Activated T-cell treated with anti-CD3 and anti-CD28 coated beads for 48 hours (primary cell): ENCODE data around the gene ATRAID.
"Not testable (repeated sequence)": the region's sequence is repeated elsewhere in the genome, so short reads cannot be mapped to it uniquely, and the experiment has no call there.

ENCODE experiments used
- DNase-seq: peaks from one replicate; pipeline ENCODE4 v3.0.0-alpha.2; 2020; ENCODE audit warnings: low read depth

Gene ATRAID, protein sequence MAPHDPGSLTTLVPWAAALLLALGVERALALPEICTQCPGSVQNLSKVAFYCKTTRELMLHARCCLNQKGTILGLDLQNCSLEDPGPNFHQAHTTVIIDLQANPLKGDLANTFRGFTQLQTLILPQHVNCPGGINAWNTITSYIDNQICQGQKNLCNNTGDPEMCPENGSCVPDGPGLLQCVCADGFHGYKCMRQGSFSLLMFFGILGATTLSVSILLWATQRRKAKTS

DNA sequence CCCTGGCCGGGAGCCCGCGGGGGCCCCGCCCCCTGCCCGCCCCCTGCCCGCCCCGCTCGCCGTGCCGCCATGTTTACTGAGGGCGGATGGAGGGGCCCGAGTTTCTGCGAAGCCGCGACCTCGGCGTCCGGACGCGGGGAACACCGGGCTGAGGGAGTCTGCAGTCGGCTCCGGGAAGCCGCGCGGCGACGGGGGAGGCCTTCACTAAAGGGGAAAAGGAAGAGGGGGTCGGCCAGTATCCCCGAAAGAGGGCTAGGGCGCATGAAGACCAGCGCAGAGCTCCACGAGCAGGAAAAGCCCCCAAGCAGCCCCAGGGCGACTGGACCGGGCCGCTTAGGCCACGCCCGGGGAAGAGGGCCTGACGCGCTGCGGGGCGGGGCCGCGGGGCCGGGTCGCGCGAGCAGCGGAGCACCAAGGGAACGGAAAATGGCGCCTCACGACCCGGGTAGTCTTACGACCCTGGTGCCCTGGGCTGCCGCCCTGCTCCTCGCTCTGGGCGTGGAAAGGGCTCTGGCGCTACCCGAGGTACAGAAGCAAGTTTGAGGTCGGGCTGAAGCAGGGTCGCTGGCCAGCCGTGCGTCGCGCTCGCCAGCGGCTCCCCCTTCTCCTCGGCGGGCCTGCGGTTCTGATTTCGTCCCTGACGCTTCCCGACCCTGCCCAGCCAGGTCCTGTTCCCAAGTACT lies at the start of gene ATRAID, which contains the start of gene SLC5A6:
TSS of gene ATRAID (plus strand) at position 99 of the 683 bp plus-strand sequence. CDS start at position 427, 328 bp downstream.
TSS of gene SLC5A6 (minus strand) at position 326 of the 683 bp plus-strand sequence. CDS start 4,618 bp downstream, outside the sequence.
- peak; percentile 88 for DNase-seq

DNA sequence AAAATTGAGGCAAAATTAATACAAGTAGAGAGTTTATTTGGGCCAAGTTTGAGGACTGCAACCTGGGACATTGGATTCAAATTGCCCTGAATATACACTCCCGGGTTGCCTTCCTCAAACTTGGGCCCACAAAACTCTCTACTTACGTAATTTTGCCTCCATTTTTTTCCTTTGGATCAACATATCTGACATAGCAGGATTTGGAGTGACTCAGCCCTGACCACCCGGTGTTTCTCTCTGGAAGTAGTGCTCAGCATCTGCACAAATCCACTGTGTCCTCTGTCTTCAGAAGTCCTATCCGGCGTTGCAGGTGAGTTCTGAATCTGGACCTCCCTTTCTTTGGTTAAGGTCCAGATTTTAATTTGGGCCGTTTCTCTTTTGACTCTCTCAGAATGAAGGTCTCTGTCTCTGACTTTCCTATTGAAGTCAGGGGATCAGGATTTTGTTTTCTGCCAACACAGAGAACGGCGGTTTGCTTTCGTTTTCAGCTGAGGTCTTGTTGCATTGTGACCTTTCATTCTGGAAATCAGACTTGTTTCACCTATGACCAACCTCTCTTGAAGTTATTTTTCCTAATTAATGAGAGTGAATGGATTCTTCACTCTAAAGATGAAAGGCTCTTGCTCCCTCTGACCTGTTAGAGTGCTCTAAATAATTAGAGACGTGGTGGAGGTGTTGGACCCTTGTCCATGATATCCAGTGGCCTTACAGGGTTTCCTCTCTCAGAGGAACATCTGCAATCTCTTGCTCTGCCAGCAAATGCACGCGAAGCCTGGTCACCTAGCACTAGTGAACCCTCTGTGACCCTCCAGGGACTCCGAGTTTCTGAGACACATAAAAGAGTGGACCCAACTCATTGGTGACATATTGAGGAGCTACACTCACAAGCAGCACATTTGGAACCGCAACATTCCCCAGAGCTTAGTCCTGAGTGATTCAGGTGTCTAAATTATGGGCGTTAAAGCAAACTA lies 49.4 kb upstream of the ATRAID start:
- no peak for DNase-seq

DNA sequence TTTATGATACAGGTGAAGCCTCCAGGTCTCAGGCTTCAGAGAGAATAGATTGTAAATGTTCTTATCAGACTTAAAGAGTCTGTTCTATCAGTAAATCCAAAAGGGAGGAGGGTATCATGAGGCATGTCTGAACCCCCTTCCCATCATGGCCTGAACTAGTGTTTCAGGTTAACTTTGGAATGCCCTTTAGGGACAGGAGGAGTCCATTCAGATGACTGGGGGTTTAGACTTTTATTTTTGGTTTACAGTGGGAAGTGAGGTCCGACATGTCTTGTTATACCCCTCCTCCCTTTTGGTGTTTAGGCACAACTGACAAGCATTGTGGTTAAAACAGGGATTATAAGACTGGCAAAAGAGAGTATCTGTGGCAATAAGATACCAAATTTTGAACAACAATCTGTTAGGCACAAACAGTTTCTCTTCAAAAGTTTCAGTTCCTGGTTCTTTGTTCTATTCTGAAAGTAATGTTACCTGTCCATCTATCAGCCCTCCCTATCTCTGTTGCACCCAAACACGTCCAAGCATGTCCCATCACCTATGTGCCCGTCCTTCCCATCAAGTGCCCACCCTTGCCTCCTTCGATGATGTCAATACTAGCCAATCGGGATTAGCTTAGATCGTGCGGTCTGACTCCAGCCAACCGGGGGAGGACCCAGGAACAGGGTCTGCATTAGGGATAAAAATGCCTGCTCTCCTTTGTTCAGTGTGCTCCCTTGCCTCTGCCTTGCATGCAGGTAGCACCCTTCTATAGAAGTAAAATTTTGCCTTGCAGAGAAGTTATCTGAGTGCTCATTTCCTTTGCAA lies 46.7 kb upstream of the ATRAID start:
- DNase-seq: no peak

DNA sequence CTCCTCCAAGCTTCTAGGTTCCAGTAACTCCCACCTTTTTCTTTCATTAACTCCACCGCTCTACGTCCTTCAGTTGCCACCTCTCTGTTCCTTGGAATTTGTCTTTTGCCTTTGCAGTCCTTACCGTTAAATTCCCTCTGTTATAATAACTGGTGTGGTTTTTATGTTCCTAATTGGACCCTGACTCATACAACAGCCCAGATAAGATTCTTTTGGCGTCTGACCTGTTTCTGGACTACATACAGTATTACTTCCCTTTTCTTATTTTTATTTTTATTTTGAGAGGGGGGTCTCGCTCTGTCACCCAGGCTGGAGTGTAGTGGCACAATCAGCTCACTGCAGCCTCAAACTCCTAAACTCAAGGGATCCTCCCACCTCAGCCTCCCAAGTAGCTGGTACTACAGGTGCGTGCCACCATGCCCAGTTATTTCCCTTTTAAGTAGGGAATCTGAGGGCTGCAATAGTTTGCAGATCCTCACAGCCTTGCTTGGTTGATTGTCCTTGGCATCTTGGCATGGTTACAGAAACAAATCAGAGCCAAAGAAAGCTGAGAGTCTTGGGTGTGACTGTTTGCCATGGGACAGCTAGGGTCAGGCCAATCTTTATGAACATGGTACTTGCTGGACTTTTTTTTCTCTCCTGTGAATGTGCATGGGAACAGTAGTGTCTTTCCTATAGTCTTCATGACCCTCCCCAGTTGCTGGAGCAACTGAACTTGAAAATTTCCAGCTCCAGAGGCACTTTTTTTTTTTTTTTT lies 41.1 kb upstream of the ATRAID start:
- DNase-seq: no peak

DNA sequence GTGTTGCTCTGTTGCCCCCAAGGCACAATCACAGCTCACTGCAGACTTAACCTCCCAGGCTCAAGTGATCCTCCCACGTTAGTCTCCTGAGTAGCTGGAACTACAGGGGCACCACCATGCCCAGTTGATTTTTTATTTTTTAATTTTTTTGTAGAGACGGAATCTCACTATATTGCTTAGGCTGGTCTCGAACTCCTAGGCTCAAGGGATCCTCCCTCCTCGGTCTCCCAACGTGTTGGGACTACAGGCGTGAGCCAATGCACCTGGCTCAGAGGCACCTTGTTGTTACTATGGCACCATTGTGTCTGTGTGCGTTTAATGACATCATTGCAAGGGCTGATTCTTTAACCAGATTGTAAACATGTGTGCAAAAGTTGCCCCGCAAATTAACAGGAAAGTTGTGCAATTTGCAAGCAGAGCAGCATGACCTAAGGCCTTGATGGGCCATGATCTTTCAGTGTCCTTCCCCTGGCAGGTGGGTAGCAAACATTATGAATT lies 40.4 kb upstream of the ATRAID start:
- DNase-seq: no peak

DNA sequence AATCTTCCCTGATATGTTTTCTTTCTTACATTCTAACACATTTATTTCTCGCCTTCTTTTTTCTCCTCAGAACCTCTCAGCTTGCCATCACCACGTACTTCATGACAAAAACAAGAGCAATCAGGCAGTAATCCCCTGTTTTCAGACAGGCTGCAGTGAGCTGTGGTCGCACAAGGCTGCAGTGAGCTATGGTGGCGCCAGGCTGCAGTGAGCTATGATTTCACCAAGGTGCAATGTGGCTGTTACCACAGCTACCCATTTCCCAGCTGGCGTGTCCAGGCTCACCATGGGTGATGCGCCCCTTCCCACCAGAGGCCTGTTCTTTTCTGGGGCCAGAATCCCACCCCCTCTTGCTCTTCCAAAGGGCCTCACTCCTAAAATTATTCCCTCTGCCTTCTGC lies 37.2 kb upstream of the ATRAID start:
- no peak for DNase-seq

DNA sequence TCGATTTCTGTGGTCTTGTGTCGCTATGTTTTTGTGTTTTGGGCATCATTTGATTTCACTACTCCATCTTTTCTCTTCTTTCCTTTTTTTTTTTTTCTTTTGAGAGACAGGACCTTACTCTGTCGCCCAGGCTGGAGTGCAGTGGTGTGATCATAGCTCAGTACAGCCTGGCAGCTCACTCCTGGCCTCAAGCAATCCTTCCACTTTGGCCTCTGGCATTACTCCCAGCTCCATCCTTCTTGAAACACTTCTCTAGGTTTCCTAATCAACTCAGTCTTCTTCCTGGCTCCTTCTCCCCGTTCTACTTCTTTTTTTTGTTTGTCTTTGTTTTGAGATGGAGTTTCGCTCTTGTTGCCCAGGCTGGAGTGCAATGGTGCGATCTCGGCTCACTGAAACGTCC lies 36.5 kb upstream of the ATRAID start:
- no peak for DNase-seq

DNA sequence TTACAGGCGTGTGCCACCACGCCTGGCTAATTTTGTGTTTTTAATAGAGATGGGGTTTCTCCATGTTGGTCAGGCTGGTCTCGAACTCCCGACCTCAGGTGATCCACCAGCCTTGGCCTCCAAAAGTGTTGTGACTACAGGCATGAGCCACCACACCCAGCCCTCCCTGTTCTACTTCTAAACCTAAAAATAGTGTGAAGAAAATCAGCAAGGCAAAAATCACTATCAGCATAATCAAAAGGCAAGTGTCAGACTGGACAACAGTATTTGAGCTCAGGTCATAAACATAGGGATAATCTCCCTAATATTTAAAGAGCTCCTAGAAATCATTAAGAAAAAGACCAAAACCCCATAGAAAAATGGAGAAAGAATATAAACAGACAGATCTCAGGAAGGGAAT lies 36.1 kb upstream of the ATRAID start:
- DNase-seq: not testable (repeated sequence)

DNA sequence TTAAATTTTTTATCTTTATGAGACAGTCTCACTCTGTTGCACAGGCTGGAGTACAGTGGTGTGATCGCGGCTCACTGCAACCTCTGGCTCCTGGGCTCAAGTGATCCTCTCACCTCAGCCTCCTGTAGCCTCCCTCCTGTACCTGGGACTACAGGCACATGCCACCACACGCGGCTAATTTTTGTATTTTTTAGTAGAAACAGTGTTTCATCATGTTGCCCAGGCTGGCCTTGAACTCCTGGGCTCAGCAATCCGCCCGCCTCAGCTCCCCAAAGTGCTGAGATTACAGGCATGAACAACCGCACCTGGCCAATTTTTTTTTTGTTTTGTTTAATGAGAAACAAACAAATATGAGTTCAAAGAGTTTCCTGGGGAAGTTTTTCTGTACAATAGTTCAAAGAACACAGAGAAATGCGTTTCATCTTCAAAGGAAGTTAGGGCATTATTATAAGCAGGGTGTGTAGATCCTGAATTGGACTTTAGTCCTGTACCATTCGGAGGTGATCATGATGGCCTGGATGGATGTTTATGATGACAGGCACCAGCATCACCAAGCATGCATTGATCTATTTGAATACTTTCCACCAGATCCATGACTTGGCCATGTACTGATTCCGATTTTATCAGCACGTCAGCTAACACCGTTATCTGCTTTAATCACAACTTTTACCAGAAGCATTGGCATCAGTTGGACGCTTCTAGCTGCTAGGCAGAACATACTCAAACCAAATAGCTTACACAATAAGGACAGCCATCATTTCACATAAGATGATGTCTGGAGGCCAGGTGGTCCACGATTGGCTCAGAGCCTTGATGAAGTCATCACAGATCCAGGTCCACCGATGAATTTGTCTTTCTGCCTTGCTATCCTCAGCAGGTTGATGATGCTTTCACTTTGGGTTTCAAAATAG lies 34.1 kb upstream of the ATRAID start:
- no peak for DNase-seq

DNA sequence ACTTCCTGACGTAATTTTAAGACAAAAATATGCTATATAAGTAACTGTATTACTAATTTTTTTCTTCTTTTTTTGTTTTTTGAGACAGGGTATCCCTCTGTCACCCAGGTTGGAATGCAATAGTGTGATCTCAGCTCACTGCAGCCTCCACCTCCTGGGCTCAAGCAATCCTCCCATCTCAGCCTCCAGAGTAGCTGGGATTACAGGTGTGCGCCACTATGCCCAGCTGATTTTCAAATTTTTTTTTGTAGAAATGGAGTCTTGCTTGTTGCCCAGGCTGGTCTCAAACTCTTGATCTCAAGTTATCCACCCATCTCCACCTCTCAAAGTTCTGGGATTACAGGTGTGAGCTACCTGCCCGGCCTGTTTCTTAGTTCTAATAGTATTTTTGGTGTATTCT lies 33.4 kb upstream of the ATRAID start:
- DNase-seq: no peak

DNA sequence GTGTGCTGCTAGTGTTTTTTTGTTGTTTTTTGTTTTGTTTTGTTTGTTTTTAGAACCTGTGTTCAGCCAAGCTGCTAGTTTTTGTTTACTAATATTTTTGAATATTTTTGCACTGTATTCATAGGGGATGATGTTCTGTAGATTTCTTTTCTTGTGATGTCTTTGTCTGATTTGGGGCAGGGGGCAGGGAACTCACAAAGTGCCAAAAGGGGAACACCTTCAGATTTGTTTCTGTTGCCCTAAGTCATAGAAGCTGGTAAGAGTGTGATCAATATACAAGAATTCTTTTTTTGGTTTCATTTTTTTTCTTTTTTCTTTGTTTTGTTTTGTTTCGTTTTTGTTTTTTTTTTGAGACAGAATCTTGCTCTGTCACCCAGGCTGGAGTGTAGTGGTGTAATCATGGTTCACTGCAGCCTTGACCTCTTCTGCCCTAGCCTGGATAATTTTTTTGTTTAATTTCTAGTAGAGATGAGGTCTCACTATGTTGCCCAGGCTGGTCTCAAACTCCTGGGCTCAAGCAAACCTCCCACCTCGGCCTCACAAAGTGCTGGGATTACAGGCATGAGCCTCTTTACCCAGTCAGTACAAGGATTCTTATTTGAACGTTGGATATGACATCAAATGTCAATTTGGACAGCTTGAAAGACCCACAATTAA lies 32.4 kb upstream of the ATRAID start:
- DNase-seq: no peak

DNA sequence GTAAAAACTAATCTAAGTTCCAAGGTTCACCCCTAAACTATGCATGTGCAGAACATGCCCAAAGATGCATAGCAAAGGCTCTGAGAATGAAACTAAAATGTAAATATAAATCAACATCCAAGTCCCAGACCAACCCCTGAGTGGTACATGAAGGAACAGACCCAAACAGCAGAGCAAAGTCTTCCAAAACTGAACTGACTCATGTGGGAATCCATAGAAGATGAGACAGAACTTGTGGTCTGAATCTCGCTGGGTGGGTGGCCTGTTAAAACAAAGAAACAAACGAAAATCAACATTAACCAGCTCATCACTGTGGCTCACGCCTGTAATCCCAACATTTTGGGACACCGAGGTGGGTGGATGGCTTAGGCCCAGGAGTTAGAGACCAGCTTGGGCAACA lies 29.5 kb upstream of the ATRAID start:
- DNase-seq: no peak

DNA sequence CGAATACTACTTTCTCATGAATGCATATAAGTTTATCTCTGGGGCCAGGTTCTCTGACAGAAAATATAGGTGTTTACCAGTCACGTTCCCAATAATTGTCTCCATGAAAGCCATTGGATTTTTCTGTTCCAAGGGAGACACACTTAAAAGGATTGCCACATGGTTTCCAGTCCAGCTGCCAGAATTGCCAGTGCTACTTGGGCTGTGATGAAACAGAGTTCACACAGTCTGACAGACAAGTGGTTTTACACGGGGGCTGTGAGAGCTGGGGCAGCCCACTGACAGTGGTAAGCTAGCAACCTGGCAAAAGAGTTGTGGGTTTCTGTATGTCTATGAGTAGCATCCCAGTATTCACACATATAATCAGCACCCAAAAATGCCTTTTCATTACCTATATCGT lies 27.7 kb upstream of the ATRAID start:
- no peak for DNase-seq

DNA sequence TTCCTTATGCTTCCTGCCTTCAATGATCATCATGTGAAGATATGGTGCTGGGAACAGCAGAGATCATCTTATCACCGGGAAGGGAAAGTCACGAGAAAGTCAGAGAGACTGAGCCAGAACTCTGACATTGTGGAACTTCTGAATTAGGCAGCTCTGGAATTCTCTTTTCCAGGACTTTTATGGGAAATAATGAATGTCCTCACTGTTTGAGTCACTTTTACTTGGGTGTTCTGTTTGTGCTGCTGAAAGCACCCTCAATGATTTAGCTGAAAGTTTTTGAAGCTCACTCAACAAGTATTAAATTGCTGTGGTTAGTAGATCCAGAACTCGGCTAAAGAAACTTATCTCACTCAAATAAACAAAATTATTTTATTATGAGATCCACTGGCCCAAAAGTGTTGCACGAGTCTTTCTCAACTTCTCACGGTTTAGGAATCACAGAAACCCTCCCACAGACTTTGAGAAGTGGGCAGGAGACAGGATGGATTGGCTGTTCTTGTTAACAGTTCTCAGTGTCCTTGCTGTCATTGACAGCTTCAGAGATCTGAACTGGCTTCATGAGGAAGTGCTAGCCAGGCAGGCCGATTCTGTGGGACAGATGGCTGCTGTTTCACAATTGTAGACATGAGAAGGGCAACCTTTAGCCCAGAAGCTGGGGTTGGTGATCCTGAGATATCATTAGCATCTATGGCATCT lies 26.4 kb upstream of the ATRAID start:
- no peak for DNase-seq

DNA sequence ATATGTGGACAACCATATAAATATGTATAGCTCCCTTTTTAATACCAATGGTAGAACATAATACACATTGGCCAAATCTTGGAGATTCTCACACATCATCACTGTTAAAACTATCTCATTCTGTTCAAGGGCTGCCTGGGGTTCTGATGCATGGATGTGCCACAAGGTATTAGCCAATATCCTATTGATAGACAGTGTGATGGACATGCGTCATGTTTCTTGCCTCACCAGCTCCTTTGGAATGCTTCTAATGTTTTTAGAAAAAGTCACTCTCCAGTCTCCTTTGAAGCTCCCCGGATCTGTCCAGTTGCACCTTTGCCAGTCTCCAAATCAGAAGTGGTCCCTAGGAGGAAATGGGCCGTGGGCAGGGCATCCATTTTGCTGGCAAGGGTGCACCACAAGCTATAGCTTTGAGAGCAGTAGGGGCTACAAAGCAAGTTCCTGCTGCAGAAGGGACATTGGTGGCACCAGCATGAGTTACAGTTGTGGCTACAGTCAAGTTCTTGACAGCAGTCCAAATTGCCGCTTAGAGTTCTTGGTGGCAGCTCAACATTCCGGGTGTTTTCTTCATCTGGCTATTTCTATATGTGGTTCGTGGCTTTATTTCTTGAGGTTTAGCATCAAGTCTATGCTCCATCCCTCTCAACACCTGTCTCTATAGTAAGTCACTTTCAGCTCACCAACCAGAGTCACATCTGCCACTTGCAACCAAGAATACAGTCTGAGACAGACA lies 25.1 kb upstream of the ATRAID start:
- DNase-seq: no peak

DNA sequence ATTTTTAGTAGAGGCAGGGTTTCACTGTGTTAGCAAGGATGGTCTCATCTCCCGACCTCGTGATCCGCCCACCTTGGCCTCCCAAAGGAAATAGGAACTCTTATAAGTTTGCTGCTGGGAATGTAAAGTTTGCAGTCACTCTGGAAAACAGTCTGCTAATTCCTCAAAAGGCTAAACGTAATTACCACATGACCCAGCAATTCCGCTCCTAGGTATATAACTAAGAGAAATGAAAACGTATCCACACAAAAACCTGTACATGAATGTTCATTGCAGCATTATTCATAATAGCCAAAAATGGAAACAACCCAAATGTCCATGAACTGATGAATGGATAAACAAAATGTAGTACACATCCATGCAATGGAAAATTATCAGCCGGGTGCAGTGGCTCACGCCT lies 21.9 kb upstream of the ATRAID start:
- no peak for DNase-seq

DNA sequence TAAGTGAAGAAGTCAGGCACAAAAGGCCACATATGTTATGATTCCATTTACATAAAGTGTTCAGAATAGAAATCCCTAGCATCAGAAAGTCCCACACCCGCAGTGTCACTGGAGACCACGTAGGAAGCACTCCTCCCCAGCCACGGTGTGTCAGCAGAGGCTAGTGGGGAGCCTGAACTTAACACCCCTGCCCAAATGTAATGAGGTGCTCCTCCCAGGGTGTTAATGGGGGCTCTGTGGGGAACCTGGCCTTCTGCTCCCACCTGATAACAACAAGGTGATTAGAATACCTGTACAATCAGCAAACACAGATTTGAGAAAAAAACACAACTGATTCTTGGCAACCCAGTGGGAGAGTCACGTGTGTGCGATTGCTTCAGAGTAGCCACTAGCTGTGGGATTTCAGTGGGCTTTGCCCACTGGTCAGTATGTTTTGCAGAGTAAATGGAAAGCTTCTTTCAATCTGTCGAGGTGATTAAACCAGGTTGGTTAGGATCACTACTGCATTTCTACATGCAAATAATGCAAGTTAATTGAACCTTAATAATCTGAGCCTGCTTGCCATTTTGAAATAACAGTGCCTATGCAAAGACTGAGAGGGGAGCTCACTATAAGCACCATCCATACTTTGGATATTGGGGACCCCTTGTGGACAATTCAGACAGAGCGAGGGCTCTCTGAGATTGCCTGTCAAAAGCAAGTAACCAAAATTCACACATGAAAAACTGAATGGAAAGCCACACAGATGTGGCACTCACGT lies 20.6 kb upstream of the ATRAID start:
- no peak for DNase-seq
